DOHH2 (cell line): ENCODE measurements around the gene LTO1.

ENCODE experiments used
- EZH2phosphoT487 ChIP-seq: fragments of 200-600 bp; sonication (generic); IDR thresholded peaks from 2 replicates; pipeline ENCODE4 v1.6.1; 2017; ENCODE audit warnings: borderline replicate concordance, mild to moderate bottlenecking, antibody characterized with exemption, low read length, moderate library complexity, mixed read lengths
- TF ChIP-seq, protein P1 (sequence below): fragments of 200-600 bp; sonication (generic); IDR thresholded peaks from one replicate; pipeline ENCODE4 v1.5.1; 2014; ENCODE audit warnings: antibody characterized with exemption, mild to moderate bottlenecking, low read depth, low read length; ENCODE audit not compliant: poor library complexity, severe bottlenecking

DNA sequence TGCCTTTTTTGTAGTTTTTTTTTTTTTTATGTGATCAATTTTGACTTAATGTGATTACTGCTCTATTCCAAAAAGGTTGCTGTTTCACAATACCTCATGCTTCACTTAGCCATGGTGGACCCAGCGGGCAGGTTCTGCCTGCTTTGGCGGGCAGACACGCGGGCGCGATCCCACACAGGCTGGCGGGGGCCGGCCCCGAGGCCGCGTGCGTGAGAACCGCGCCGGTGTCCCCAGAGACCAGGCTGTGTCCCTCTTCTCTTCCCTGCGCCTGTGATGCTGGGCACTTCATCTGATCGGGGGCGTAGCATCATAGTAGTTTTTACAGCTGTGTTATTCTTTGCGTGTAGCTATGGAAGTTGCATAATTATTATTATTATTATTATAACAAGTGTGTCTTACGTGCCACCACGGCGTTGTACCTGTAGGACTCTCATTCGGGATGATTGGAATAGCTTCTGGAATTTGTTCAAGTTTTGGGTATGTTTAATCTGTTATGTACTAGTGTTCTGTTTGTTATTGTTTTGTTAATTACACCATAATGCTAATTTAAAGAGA is 21.7 kb downstream of the LTO1 start:
- TF ChIP-seq, protein P1, sequence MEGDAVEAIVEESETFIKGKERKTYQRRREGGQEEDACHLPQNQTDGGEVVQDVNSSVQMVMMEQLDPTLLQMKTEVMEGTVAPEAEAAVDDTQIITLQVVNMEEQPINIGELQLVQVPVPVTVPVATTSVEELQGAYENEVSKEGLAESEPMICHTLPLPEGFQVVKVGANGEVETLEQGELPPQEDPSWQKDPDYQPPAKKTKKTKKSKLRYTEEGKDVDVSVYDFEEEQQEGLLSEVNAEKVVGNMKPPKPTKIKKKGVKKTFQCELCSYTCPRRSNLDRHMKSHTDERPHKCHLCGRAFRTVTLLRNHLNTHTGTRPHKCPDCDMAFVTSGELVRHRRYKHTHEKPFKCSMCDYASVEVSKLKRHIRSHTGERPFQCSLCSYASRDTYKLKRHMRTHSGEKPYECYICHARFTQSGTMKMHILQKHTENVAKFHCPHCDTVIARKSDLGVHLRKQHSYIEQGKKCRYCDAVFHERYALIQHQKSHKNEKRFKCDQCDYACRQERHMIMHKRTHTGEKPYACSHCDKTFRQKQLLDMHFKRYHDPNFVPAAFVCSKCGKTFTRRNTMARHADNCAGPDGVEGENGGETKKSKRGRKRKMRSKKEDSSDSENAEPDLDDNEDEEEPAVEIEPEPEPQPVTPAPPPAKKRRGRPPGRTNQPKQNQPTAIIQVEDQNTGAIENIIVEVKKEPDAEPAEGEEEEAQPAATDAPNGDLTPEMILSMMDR = no peak
- no peak for TF ChIP-seq EZH2phosphoT487
